Left cardiac atrium (tissue), 4 donors: ENCODE results near the gene VWA7. TPM values are rescaled to one million over a fixed set of nuclear protein-coding genes. Genes with fewer than 3 reads are reported as not detected.
"Not testable (repeated sequence)": the region's sequence is repeated elsewhere in the genome, so short reads cannot be mapped to it uniquely, and the experiment has no call there.

ENCODE experiments used
- ATAC-seq, 2 donors: fragments of 200-7000 bp; cut with Tn5 transposase; one replicate each; pipeline ENCODE4 v1.9.1; 2020; ENCODE audit warnings: mild to moderate bottlenecking in 2 of 2, moderate library complexity in 2 of 2
- DNase-seq: peaks from one replicate; pipeline ENCODE4 v3.0.0-alpha.2; 2020
- intact Hi-C, 2 donors: fragments of 100-400 bp; cut with DNase I; formaldehyde crosslinking; loops; one replicate each; pipeline versions ENCODE4 v1.14.1 to v1.15.1; 2022 to 2023
- total RNA-seq, 2 donors: library from RNA; stranded (reverse); fragmentation: NEBNext Ultra II Directional; extraction: Animal tissue kit (Norgen Biotek cat#: 25700); gene quantifications; one replicate each; pipeline ENCODE4 v1.2.1, GENCODE V29; 2021
- donor health status: DM: no; HTN: yes; CAD: no.
- donor health status: DM: no; HTN: yes; CAD: no; lungs with severe emphysema.
- donor health status: DM: yes; HTN: yes; CAD: no.
- donor health status: Dilated cardiomyopathy.

VWA7 gene
- total RNA-seq, 2 donors from 2014 or later, result 4.8 to 6.2 TPM

DNA sequence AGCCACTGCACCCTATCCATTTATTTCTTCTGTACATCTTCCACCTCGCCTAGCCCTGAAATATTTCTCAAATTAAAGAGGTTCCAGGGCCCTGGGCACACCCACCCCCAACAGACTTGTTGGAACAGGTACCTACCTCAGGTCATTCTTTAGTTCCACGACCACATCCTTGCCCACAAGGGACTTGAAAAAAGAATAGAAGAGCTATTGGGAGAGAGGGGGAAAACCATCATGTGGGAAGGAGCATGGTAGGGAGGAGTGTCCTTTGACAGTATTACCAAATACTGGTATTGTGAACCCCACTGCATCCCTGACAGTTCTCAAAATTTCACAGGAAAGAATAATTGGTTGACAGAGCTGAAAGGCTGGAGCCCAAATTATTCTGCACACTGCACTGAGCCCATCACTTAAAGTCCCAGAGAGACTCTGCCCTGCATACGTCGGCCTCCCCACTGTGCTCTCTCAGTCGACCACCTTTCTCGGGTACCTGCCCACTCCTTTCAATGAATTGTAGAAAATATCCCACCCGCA is 28.9 kb upstream of the VWA7 start:
- intact Hi-C loops, result no loop called here
- peak; percentile 3 to 9 for ATAC-seq

DNA sequence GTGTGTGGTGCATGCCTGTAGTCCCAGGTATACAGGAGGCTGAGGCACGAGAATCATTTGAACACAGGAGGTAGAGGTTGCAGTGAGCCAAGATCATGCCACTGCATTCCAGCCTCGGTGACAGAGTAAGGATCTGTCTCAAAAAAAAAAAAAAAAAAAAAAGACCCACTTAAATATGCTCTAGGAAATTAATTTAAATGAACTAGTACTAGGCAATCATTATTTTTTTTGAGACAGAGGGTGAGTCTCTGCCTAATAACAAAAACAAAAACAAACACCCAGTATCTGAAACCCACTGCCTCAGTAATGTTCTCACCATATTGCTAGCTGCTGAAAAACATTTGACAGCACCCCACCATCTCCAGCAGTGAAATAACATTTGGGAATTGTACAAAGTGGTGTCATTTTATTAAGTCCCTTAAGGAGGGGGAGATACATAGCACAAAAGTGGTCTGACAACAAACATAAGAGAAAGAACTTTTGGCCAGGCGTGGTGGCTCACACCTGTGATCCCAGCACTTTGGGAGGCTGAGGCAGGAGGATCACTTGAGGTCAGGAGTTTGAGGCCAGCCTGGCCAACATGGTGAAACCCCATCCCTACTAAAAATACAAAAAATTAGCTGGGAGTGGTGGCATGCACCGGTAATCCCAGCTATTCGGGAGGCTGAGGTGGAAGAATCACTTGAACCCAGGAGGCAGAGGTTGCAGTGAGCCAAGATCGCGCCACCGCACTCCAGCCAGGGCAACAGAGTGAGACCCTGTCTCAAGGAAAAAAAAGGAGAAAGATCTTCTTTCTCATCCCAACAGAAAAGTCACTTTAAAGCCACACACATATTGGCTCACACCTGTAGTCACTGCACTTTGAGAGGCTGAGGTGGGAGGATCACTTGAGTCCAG is 24.2 kb upstream of the VWA7 start:
- ATAC-seq, intact Hi-C loops, DNase-seq: not testable (repeated sequence)

More for the DNA sequence above, 28.9 kb upstream of the VWA7 start:
- no peak for DNase-seq

DNA sequence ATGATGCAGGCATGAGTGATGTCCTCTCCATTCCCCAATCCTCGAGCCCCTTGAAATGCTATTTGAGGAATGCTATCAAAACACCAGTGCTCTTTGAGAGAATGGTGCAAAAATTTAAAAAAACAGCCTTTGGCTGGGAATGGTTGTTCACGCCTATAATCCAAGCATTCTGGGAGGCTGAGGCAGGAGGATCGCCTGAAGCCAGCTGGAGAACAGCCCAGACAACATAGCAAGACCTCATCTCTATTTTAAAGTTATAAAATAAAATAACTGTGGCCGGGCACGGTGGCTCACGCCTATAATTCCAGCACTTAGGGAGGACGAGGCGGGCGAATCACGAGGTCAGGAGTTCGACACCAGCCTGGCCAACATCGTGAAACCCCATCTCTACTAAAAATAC is 22.7 kb upstream of the VWA7 start:
- no peak for ATAC-seq
- DNase-seq, result no peak
- intact Hi-C loops, result loop anchor here in 1 of 2 donors (10.0 kb wide), 1 partner anchor 65 kb away; the partner anchor contains the start of gene CLIC1

DNA sequence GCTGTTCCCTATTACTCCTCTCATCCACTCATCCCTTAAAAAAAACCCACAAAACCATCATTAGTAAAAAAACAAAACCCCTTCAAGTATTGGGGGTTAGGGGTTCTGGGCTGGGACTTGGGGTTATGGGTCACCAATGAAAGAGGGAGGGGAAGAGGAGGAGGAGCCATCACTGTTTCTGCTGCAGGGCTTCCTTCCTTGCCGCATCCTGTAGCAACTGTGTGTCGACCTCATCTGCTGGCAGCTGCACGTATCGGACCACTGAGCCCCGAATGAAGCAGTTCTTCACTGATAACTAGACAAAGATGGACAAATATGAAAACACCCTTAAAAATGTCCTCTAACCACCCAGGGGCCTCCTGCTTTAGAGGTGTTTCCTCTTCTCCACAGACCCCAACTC is 20.5 kb upstream of the VWA7 start:
- DNase-seq (no peak), ATAC-seq (no peak)
- intact Hi-C loops, result loop anchor here in 1 of 2 donors (10.0 kb wide), 1 partner anchor 63 kb away; the partner anchor contains the start of gene CLIC1

DNA sequence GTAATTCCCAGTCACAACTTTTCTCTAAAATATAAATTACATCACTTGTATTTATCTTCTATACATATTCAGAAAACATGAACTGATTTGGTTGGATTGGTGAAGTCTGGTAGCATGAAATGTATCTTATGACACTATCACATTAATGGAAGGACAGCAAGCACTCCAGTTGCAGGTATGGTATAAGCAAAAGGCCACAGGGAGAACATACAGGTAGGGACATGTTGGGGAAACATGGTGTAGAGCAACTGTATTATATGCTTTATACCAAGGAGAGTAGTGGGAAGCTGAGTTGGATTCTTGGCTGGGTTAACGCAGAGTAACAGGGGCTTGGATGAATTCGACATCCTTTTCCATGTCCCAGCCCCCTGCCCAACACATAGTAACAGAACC is 19.9 kb upstream of the VWA7 start:
- no peak for DNase-seq
- intact Hi-C loops, result loop anchor here in 1 of 2 donors (10.0 kb wide), 1 partner anchor 62 kb away; the partner anchor contains the start of gene CLIC1
- no peak for ATAC-seq

DNA sequence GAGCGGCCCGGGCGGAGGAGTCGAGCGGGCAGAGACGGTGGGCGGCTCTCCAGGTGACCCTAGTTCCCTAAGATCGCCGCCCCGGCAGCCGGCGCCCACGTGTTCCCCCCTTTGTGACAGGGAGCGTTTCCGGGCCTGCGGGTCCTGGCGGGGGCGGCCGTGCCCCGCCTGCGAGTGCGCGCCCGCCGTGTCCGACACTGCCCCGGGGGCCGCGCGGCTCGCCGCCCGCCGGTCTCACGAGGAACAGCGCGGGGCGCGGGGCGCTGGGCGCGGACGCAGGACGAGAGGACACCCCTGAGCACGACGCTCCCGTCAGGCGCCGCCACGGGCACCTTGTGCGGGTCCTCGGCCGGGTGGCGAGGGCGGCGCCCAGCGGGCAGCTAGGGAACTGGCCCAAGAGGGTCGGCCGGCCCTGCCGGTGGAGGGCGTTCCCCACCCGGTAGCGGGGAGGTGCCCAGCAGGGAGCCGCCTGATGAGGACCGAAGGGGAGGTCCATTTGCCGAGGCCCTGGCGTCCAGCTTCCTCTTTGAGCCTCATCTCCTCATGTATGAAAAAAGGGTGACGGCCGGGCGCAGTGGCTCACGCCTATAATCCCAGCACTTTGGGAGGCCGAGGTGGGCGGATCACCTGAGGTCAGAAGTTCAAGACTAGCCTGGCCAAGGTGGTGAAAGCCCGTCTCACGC is 18.6 kb upstream of the VWA7 start, which contains the start of gene VARS1:
Gene VARS1, minus strand, starts transcription at position 137 of the 683 bp plus-strand sequence. CDS start 535 bp downstream, outside the sequence.
- intact Hi-C loops, result loop anchor here in 1 of 2 donors (10.0 kb wide), 1 partner anchor 61 kb away; the partner anchor contains the start of gene CLIC1

DNA sequence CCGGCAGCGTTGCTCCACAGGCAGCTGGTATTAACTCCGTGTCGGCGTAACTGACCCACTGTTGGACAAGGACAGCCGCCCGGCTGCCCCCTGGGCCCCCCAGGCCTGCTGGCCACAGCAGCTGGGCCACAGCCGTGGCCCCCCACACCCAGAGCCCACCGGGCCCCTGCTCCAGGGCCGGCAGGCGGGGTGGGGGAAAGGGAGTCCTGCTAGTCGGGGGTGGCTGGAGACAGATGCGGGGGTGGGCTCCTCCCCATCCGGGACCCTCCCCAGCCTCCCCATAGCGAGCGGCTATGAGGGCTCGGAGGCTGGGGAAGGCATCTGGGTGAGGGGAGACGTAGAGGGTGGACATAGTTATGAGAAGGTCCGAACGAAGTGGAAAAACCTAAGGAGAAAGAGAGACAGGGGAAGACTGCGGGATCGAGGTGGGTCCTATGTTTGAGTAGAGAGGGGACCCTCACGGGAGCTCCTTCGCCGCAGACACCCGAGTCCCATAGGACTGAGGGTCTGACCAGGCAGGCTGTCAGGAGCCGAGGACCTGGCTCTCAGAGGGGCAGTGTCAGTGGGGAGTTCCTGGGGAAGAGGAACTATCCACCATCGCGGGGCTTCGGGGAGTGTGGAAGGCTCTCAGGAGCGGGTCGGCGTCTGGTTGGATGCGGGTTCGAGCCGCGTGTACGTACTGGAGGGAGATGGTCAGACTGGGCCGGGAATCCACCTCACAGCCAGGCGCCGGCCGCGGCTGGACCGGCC is 17.9 kb upstream of the VWA7 start:
- ATAC-seq, result peak; percentile 20 to 44
- no peak for DNase-seq
- intact Hi-C loops, result loop anchor here in 1 of 2 donors (10.0 kb wide), 1 partner anchor 60 kb away; the partner anchor contains the start of gene CLIC1

More for the DNA sequence above, 18.6 kb upstream of the VWA7 start, which contains the start of gene VARS1:
- DNase-seq, result peak; percentile 94
- peak; percentile 95 to 96 for ATAC-seq

DNA sequence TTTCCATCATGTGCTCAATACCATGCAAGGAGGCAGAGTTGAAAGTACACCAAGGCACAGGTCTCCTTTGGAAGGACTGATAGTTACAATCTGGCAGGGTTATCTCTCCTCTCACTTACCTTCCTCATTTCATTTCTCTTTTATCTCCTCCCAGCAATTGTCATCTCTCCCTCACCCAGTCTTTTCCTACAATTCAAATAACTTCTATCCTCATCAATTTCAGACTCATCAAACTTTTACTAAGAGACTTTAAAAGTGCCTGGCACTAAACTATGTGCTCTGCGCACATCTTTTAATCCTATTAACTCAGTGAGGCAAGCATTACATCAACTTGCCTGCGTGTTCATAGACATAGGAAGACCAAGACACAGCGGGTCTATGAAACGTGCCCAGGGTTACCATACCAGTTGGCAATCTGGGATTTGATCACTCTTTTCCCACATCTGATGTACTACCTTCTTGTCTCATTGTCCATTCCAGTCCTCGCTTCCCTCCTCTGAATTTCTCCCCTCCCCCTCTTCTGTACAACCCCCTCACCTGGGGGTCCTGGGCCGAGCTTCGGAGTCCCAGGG is 17.3 kb upstream of the VWA7 start:
- no peak for ATAC-seq
- no peak for DNase-seq
- intact Hi-C loops, result loop anchor here in 1 of 2 donors (10.0 kb wide), 1 partner anchor 60 kb away; the partner anchor contains the start of gene CLIC1

DNA sequence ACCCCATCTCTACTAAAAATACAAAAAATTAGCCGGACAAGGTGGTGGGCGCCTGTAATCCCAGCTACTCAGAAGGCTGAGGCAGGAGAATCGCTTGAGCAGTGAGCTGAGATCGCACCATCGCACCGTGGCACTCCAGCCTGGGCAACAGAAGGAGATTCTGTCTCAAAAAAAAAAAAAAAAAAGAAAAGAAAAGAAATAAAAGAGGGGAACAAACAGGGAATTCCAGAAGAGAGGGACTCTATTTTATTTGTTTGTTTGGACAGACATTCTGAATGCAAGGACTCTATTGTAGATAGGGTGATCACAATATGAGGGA is 16.8 kb upstream of the VWA7 start:
- ATAC-seq, DNase-seq: not testable (repeated sequence)
- intact Hi-C loops, result loop anchor here in 1 of 2 donors (10.0 kb wide), 1 partner anchor 59 kb away; the partner anchor contains the start of gene CLIC1

DNA sequence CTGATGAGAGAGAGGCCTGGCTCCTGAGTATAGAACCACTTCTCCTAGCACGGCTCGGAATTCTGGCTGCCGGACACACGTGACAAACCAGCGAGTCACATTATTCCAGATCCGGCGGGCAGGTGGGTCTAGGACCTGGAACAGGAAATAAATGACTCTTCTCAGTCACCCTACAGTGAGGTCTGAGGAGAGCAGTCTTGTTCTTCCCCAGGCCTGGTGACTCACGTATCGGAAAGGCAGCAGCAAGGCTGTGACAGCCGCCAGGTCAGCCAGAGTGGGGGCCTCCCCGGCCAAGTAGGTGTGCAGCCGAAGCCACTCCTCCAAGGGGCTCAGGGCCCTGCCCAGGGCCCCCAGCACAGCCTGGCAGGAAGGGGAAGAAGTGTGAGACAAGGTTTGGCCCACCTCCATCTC is 15.6 kb upstream of the VWA7 start:
- intact Hi-C loops, result loop anchor here in 1 of 2 donors (10.0 kb wide), 1 partner anchor 58 kb away; the partner anchor contains the start of gene CLIC1
- ATAC-seq, result no peak
- DNase-seq, result no peak

DNA sequence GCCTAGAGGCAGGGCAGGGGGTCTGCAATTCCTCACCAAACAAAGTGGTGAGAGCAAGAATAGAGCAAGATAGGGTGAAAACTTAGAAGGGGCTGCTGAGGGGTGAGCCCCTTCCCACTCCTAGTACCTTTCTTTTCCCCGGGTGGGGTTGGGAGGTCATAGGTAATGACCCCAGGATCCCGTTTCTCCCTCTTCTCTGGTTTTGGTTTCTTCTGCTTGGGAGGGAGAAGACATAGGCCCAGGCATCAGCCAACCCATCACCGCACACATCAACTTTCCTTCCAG is 14.9 kb upstream of the VWA7 start:
- DNase-seq (no peak), ATAC-seq (no peak)
- intact Hi-C loops, result loop anchor here in 1 of 2 donors (10.0 kb wide), 1 partner anchor 57 kb away; the partner anchor contains the start of gene CLIC1

DNA sequence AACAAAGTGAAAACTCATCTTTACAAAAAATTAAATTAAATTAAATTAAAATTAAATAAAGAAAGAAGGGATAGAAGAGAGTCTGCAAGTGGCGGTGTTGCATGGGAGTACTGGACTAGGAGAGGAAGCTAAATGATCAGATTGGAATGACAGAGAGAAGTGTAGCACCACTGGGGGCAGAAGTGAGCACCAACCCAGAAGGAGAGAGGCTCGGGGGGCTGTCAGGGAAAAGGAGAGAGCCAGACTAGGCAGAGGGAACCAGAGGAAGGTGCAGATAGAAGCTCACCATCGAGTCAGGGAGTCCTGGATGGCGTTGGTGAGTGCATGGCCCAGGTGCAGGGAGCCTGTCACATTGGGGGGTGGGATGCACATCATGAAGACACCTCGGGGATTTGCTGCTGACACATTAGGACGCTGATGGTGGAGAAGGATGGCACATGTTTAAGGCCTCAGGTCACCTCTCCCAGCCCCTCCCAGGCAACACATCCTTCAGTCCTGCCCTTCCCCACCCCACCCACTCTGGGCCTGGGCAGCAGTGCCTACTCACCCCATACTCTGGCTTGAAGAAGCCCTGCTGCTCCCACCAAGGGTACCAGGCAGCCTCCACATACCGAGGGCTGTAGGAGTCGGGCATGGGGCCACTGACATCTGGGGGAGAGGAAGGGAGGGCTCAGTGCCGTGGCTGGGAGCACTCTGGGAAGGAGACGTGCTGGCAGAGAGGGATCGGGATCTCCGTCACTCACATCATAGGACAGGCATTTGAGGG is 14.4 kb upstream of the VWA7 start:
- ATAC-seq (no peak), DNase-seq (no peak)
- intact Hi-C loops, result loop anchor here in 1 of 2 donors (10.0 kb wide), 1 partner anchor 57 kb away; the partner anchor contains the start of gene CLIC1

DNA sequence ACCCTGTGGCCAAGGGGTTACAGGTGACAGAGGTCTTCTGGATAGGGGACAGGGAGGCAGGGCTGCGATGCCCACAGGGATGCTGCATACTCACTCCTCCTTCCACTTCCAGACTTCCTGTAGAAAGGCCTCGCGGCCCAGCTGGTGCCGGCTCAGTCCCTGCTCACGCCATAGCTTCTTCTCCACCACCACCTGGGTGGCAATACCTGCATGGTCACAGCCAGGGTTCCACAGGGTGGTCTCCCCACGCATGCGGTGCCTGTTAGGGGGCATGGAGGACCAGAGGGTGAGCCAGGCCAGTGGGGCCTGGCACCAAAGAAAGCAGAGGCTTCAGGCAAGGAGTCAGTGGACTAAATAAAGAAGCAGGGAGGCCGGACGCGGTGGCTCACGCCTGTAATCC is 8.3 kb upstream of the VWA7 start:
- ATAC-seq, result no peak
- intact Hi-C loops, result no loop called here

DNA sequence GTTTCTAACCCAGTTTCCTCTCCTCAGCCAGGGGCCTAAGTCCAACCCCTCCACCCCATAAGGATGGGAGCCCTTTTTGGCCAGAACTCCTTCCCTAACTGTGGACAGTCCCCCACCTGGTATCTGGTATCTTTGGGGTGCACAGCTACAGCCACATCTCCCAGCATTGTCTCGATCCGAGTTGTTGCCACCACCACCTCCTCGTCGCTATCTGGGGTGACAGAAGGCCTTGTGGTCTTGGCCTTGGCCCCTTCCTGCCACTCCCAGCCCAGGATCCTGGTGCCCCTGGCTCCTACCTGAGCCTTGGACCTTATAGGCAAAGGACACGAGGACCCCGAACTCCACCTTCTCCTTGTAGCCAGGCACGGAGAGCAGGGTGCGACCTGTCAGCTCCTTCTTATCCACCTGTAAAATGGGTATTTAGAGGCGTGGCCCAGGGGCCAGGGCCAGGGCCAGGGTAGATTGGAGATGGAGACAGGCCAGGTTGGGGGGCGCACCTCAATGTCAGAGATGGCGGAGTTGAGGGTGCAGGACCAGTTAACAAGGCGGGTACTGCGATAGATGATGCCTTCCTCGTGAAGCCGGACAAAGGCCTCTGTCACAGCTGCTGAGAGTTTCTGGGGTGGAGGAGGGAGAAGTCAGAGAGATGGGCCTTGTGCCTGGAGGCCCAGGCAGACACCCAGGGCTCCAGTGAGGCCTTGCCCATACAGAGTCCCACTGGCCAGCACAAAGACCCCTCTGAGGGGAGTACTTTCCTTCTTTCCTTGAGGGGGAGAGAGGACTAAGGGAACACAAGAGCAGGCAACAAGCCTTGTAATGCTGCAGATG is 7.2 kb upstream of the VWA7 start:
- DNase-seq, result no peak
- intact Hi-C loops, result no loop called here
- no peak for ATAC-seq

More for the DNA sequence above, 8.3 kb upstream of the VWA7 start:
- no peak for DNase-seq

DNA sequence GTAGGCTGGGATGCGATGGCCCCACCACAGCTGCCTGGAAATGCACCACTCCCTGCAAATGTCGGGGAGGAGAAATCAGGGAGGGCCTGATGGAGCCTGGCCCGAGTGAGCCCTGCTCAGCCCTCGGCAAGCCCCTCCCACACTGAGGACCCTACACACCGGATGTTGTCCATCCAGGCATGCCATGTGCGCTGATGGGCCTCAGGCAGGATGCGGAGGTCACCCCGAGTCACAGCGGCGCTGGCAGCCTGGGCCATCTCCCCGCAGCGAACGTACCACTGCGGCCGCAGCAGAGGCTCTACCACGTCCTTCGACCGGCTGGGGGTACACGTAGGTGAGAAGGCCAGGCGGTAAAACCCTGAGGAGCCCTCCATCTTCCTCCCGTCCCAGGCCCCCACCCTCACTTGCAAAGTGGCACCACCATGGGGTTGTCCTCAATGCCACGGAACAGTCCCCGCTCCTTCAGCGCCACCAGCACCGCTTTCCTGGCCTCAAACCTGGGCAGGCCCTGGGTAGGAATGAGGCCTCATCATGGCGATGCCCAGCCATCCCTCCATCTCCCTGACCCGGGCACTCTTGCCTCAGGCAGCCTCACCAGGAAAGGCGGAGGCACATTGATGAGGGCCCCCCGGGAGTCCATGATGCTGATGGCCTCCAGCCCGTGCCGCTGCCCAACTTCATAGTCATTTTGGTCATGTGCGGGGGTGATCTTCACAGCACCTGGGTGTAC is 5.2 kb upstream of the VWA7 start:
- no peak for ATAC-seq
- intact Hi-C loops, result no loop called here
- DNase-seq, result no peak
